ENCODE results near the gene ZAP70. TPM values are rescaled to one million over a fixed set of nuclear protein-coding genes. Genes with fewer than 3 reads are reported as not detected.

ZAP70 gene
- total and polyA plus RNA-seq, 9 donors: 2.0 to 6.0 (median 3.2) TPM

- 78% methylated on average over 30 of the region's 37 CpGs for WGBS (ENCODE audit: insufficient coverage)
- Histone ChIP-seq H3K9me3 (replicated peaks; ENCODE audit: control insufficient read depth, low read depth, low read length) (no peaks in the 10 kb centered on the region), H3K27me3 (ENCODE audit: control insufficient read depth, insufficient read depth, low read length) (no peaks in the 10 kb centered on the region), H3K36me3 (ENCODE audit: control insufficient read depth, insufficient read depth, low read length) (no peaks in the 10 kb centered on the region), H3K4me1 (ENCODE audit: control insufficient read depth, insufficient read depth, low read length) (peaks cover 41% of the 10 kb centered on the region), H3K4me3 (ENCODE audit: low read length) (no peak overlapping the region), H3K27ac (ENCODE audit: low read length) (no peak overlapping the region)
- no peak for DNase-seq
Observed at GRCh38 chr2:97723156-97724072, 10.0 kb downstream of the ZAP70 start.

GRCh38 chr2:97724073-97724410, 10.7 kb downstream of the ZAP70 start:
- no peak for DNase-seq
- H3K36me3 ChIP-seq (ENCODE audit: control insufficient read depth, insufficient read depth, low read length): no peaks in the 10 kb centered on the region
- H3K27ac ChIP-seq (ENCODE audit: low read length): no peak overlapping the region
- no peaks in the 10 kb centered on the region for H3K9me3 ChIP-seq (replicated peaks; ENCODE audit: control insufficient read depth, low read depth, low read length)
- no peak overlapping the region for H3K4me3 ChIP-seq (ENCODE audit: low read length)
- peaks cover 41% of the 10 kb centered on the region for H3K4me1 ChIP-seq (ENCODE audit: control insufficient read depth, insufficient read depth, low read length)
- WGBS (ENCODE audit: insufficient coverage): 44% methylated on average over 41 of the region's 41 CpGs
- H3K27me3 ChIP-seq (ENCODE audit: control insufficient read depth, insufficient read depth, low read length): no peaks in the 10 kb centered on the region

DNA sequence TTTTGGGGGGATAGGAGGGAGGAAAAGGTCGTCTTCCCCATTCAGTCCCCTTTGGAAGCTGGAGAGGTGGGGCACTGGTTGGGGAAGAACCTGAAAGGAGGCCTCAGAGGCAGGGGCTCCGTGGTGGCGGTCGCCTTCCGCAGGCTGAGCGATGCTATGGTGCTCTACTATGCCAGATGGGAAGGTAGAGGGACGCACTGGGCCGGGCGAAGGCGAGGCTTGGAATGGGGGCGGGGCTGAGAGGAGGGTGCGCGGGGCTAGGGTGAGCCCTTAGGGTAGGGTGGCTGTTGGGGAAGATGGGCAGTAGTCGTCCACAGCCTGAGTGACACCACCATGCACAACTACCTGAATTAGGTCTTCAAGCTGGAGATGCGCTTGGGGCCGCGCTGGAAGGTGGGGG, 11.1 kb downstream of the ZAP70 start:
- Histone ChIP-seq H3K27ac (ENCODE audit: low read length) (no peak overlapping the region), H3K9me3 (replicated peaks; ENCODE audit: control insufficient read depth, low read depth, low read length) (no peaks in the 10 kb centered on the region), H3K27me3 (ENCODE audit: control insufficient read depth, insufficient read depth, low read length) (no peaks in the 10 kb centered on the region), H3K36me3 (ENCODE audit: control insufficient read depth, insufficient read depth, low read length) (no peaks in the 10 kb centered on the region), H3K4me3 (ENCODE audit: low read length) (no peak overlapping the region), H3K4me1 (ENCODE audit: control insufficient read depth, insufficient read depth, low read length) (peaks cover 42% of the 10 kb centered on the region)
- WGBS (ENCODE audit: insufficient coverage): 64% methylated on average over 11 of the region's 17 CpGs
- no peak for DNase-seq

DNA sequence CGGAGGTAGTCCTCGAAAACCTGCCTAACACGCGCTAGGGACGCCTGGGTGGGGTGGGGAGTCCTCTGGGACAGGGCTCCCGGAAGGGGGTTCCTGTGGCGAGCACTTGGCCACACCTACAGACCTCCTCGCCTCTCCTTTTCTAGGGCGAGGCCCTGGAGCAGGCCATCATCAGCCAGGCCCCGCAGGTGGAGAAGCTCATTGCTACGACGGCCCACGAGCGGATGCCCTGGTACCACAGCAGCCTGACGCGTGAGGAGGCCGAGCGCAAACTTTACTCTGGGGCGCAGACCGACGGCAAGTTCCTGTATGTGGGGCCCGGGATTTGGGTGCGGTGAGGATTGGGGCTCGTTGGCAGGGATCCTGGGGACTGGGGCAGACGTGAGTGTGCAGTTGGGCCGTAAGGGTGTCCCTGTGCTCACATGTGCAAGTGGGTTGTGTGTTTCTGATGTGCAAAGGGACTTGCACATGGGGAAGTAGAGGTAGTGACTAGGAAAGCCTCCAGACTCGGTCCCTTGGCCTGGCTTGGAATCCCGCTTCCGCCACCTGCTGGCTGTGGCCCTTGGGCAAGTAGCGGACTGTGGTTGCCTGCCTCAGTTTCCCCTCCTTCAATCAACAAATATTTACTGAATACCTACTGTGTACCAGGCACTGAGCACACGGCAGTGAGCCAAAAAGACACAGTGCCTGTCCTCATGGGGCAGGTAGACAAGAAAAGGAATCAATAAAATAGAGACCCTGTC, 11.7 kb downstream of the ZAP70 start:
- Histone ChIP-seq H3K27ac (ENCODE audit: low read length) (peak overlapping the region; percentile 87), H3K4me3 (ENCODE audit: low read length) (no peak overlapping the region), H3K36me3 (ENCODE audit: control insufficient read depth, insufficient read depth, low read length) (no peaks in the 10 kb centered on the region), H3K9me3 (replicated peaks; ENCODE audit: control insufficient read depth, low read depth, low read length) (peaks cover 2% of the 10 kb centered on the region), H3K4me1 (ENCODE audit: control insufficient read depth, insufficient read depth, low read length) (peaks cover 42% of the 10 kb centered on the region), H3K27me3 (ENCODE audit: control insufficient read depth, insufficient read depth, low read length) (no peaks in the 10 kb centered on the region)
- 87% methylated on average over 17 of the region's 31 CpGs for WGBS (ENCODE audit: insufficient coverage)
- DNase-seq: no peak

DNA sequence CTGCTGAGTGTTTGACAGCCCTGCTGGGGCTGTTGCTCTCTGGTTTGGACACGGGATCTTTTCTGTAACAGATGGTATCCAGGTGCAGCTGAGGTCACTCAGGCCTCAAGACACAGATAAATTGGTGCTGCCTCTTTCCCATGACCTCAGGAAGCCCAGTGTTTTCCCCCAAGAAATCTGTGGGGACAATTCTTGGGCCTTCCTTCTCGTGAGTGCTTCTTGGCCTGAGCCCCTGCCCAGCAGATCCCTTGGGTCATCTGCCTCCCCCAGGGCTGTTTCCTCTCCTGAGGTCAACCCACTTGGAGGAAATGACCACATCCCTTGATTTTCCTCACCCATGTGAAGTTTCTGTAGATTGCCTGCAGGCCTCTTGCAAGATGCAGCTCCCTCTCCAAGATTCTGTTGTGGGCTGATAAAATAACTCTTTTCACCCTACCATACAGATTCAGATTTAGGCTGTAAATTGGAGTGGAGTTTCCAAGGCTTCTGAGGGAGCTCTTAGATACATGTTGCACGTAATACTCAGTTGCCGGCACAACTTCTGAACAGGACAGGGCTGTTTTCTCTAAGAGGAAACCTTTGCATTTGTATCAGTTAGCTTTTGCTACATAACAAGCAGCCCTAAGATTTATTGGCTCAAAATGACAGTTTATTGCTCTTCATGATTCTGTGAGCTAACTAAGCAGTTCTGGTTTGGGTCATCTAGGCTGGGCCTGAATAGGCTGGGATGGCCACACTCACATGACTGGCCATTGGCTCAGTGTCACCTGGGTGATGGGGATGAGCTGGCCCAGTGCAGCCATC, 13.1 kb downstream of the ZAP70 start:
- Histone ChIP-seq H3K27me3 (ENCODE audit: control insufficient read depth, insufficient read depth, low read length) (no peaks in the 10 kb centered on the region), H3K9me3 (replicated peaks; ENCODE audit: control insufficient read depth, low read depth, low read length) (peaks cover 6% of the 10 kb centered on the region), H3K4me1 (ENCODE audit: control insufficient read depth, insufficient read depth, low read length) (peaks cover 47% of the 10 kb centered on the region), H3K4me3 (ENCODE audit: low read length) (no peak overlapping the region), H3K36me3 (ENCODE audit: control insufficient read depth, insufficient read depth, low read length) (no peaks in the 10 kb centered on the region), H3K27ac (ENCODE audit: low read length) (peak overlapping the region; percentile 87)
- peak; percentile 84 for DNase-seq
- WGBS (ENCODE audit: insufficient coverage): 29% methylated on average over 4 of the region's 4 CpGs

- H3K27ac ChIP-seq (ENCODE audit: low read length): peak overlapping the region; percentile 83
- 68% methylated on average over 3 of the region's 7 CpGs for WGBS (ENCODE audit: insufficient coverage)
- peaks cover 51% of the 10 kb centered on the region for H3K4me1 ChIP-seq (ENCODE audit: control insufficient read depth, insufficient read depth, low read length)
- H3K36me3 ChIP-seq (ENCODE audit: control insufficient read depth, insufficient read depth, low read length): no peaks in the 10 kb centered on the region
- no peak for DNase-seq
- H3K27me3 ChIP-seq (ENCODE audit: control insufficient read depth, insufficient read depth, low read length): no peaks in the 10 kb centered on the region
- H3K4me3 ChIP-seq (ENCODE audit: low read length): no peak overlapping the region
- peaks cover 6% of the 10 kb centered on the region for H3K9me3 ChIP-seq (replicated peaks; ENCODE audit: control insufficient read depth, low read depth, low read length)
Observed at GRCh38 chr2:97727296-97727695, 13.9 kb downstream of the ZAP70 start.

DNA sequence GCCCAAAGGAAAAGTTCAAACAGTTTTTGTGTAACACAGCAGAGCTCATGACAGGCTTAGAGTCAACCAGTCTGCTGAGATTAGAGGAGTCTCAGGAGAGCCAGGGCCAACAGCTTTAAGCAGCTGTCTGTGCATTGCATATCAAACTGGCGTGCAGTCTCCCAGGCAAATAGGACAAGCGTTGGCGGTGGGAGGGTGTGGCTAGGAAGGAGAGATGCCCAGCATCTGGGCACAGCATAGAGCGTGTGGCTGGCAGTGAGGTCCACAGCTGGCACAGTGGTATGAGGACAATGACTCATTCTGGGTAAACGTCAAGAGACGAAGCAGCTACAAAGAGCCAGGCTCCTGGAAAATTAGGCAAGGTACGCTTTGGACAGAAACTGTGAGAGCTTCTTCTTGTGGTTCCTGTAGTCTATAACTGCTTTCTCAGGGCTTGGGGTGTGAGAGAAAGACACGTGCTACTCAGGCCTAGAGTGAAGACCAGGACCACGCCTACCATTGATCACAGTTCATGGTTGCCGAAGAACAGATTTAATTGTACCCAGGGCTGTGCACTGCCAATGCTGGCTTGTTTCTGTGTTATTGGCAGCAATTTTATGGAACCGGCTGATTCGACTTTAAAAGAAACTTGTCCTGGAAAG, 14.8 kb downstream of the ZAP70 start:
- WGBS (ENCODE audit: insufficient coverage): 67% methylated on average over 10 of the region's 12 CpGs
- Histone ChIP-seq H3K36me3 (ENCODE audit: control insufficient read depth, insufficient read depth, low read length) (no peaks in the 10 kb centered on the region), H3K4me3 (ENCODE audit: low read length) (no peak overlapping the region), H3K27ac (ENCODE audit: low read length) (peak overlapping the region; percentile 86), H3K9me3 (replicated peaks; ENCODE audit: control insufficient read depth, low read depth, low read length) (peaks cover 6% of the 10 kb centered on the region), H3K27me3 (ENCODE audit: control insufficient read depth, insufficient read depth, low read length) (no peaks in the 10 kb centered on the region), H3K4me1 (ENCODE audit: control insufficient read depth, insufficient read depth, low read length) (peaks cover 51% of the 10 kb centered on the region)
- peak; percentile 91 for DNase-seq

DNA sequence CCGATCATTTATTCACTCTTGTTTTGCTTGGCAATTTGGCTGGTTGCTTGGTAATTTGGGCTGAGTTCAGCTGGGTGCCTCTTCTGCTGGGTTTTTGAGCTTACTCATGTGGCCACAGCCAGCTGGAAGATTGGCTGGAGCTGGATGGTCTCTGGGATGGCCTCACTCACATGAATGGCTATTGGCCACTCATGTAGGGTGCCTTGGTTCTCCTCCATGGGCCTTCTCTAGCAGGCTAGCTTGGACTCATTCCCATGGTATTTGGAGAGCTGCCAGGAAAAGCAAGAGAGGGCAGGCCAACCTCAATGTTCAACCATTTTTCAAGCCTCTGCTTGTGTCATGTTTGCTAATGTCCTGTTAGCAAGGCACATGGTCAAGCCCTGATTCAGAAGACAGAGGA, 16.9 kb downstream of the ZAP70 start:
- H3K36me3 ChIP-seq (ENCODE audit: control insufficient read depth, insufficient read depth, low read length): no peaks in the 10 kb centered on the region
- H3K9me3 ChIP-seq (replicated peaks; ENCODE audit: control insufficient read depth, low read depth, low read length): peaks cover 6% of the 10 kb centered on the region
- no peaks in the 10 kb centered on the region for H3K27me3 ChIP-seq (ENCODE audit: control insufficient read depth, insufficient read depth, low read length)

GRCh38 chr2:97731274-97732020, 18.1 kb downstream of the ZAP70 start:
- DNase-seq: no peak
- no peaks in the 10 kb centered on the region for H3K36me3 ChIP-seq (ENCODE audit: control insufficient read depth, insufficient read depth, low read length)
- WGBS (ENCODE audit: insufficient coverage): 76% methylated on average over 8 of the region's 12 CpGs
- peaks cover 33% of the 10 kb centered on the region for H3K4me1 ChIP-seq (ENCODE audit: control insufficient read depth, insufficient read depth, low read length)
- peaks cover 6% of the 10 kb centered on the region for H3K9me3 ChIP-seq (replicated peaks; ENCODE audit: control insufficient read depth, low read depth, low read length)
- no peak overlapping the region for H3K4me3 ChIP-seq (ENCODE audit: low read length)
- no peaks in the 10 kb centered on the region for H3K27me3 ChIP-seq (ENCODE audit: control insufficient read depth, insufficient read depth, low read length)
- no peak overlapping the region for H3K27ac ChIP-seq (ENCODE audit: low read length)

More for the DNA sequence above, 16.9 kb downstream of the ZAP70 start:
- WGBS (ENCODE audit: insufficient coverage): no CpG with 5 or more reads among the region's 1 CpG
- Histone ChIP-seq H3K4me1 (ENCODE audit: control insufficient read depth, insufficient read depth, low read length) (peaks cover 43% of the 10 kb centered on the region), H3K27ac (ENCODE audit: low read length) (no peak overlapping the region), H3K4me3 (ENCODE audit: low read length) (no peak overlapping the region)
- no peak for DNase-seq
